Motor neuron (in vitro differentiated cells): ENCODE results near the gene TIMM10B. TPM values are rescaled to one million over a fixed set of nuclear protein-coding genes. Genes with fewer than 3 reads are reported as not detected.
"Not testable (repeated sequence)": the region's sequence is repeated elsewhere in the genome, so short reads cannot be mapped to it uniquely, and the experiment has no call there.

Experiments
- ATAC-seq, 8 experiments: fragments of 200-7000 bp; cut with Tn5 transposase; replicated peaks in 6 of 8; 2 replicates each; pipeline ENCODE4 v1.8.0; 2021; ENCODE audit warnings: mild to moderate bottlenecking in 8 of 8, moderate library complexity in 8 of 8
- H3K27ac ChIP-seq, 2 donors: fragments of 250-450 bp; sonication (Bioruptor Pico); 2 replicates each; pipeline ENCODE4 v1.9.0; 2021; ENCODE audit warnings: antibody characterized with exemption in 2 of 2, mild to moderate bottlenecking in 2 of 2, moderate library complexity in 1 of 2
- H3K4me1 ChIP-seq, 2 donors: fragments of 250-450 bp; sonication (Bioruptor Pico); replicated peaks in 1 of 2; 2 replicates each; pipeline ENCODE4 v1.6.1; 2021; ENCODE audit warnings: antibody characterized with exemption in 2 of 2, mild to moderate bottlenecking in 2 of 2, moderate library complexity in 1 of 2
- H3K4me3 ChIP-seq, 5 donors: fragments of 250-450 bp; sonication (Bioruptor Pico); 2 replicates each; pipeline ENCODE4 v1.9.0; 2021; ENCODE audit warnings: antibody characterized with exemption in 5 of 5, mild to moderate bottlenecking in 5 of 5, moderate library complexity in 4 of 5
- WGBS, 10 experiments: fragments of 450-650 bp; shearing (Covaris generic); methylation state at CpG; one replicate each; pipeline ENCODE4 v1.0.0; 2022; 5-methylcytosine and 5-hydroxymethylcytosine counted together
- in situ Hi-C, 9 experiments: fragments of 400-800 bp; cut with MboI; loops; one replicate each; pipeline ENCODE4 v1.15.0; 2021; ENCODE audit warnings: low sequenced_read_pairs in 9 of 9, low pct_unique_long_range_greater_than_20kb in 2 of 9; ENCODE audit not compliant: unreplicated experiment in 9 of 9
- total RNA-seq, 8 experiments: library from RNA; unstranded; fragments of 300-600 nt; gene quantifications; 2 replicates each; pipeline versions ENCODE4 v1.2.3 to v1.2.4, GENCODE V29; 2022

Gene TIMM10B
- total RNA-seq, 8 experiments from 2014 or later = 18.4 to 46.1 (median 31.6) TPM

GRCh38 chr11:6498121-6498520 lies 16.8 kb downstream of the TIMM10B start:
- in situ Hi-C loops = no loop called here
- Histone ChIP-seq H3K4me1 (no peaks in the 10 kb centered on the region), H3K4me3 (no peak overlapping the region), H3K27ac (no peak overlapping the region)
- peak in 2 of 8 experiments; percentile 4 to 8 for ATAC-seq
- 0 to 90% (median 52%) methylated on average over 1 to 4 of the region's 7 CpGs; no CpG with 5 or more reads in 4 of the 10 experiments for WGBS, 10 experiments

GRCh38 chr11:6498544-6498943 lies 17.2 kb downstream of the TIMM10B start:
- in situ Hi-C loops = no loop called here
- ATAC-seq = peak in 1 of 8 experiments; percentile 16

GRCh38 chr11:6502382-6502781 lies 21.1 kb downstream of the TIMM10B start:
- no peak for ATAC-seq
- Histone ChIP-seq H3K27ac (no peak overlapping the region), H3K4me1 (no peaks in the 10 kb centered on the region), H3K4me3 (no peak overlapping the region)
- 84 to 100% (median 97%) methylated on average over 1 to 3 of the region's 3 CpGs; no CpG with 5 or more reads in 4 of the 10 experiments for WGBS, 10 experiments
- in situ Hi-C loops = no loop called here

More at GRCh38 chr11:6498544-6498943, 17.2 kb downstream of the TIMM10B start:
- H3K27ac ChIP-seq = no peak overlapping the region
- no peaks in the 10 kb centered on the region for H3K4me1 ChIP-seq
- no peak overlapping the region for H3K4me3 ChIP-seq
- WGBS, 10 experiments = 80 to 100% (median 97%) methylated on average over 1 to 4 of the region's 5 CpGs; no CpG with 5 or more reads in 6 of the 10 experiments

GRCh38 chr11:6504166-6504565 lies 22.9 kb downstream of the TIMM10B start:
- H3K4me1 ChIP-seq = no peaks in the 10 kb centered on the region
- 51 to 100% (median 76%) methylated on average over 2 to 3 of the region's 3 CpGs; no CpG with 5 or more reads in 4 of the 10 experiments for WGBS, 10 experiments
- H3K4me3 ChIP-seq = no peak overlapping the region
- in situ Hi-C loops = no loop called here
- H3K27ac ChIP-seq = no peak overlapping the region
- ATAC-seq = peak in 1 of 8 experiments; percentile 67

GRCh38 chr11:6505577-6506240 lies 24.4 kb downstream of the TIMM10B start:
- H3K27ac ChIP-seq = no peak overlapping the region
- no peaks in the 10 kb centered on the region for H3K4me1 ChIP-seq
- peak in 6 of 8 experiments; percentile 45 to 99 (median 82) for ATAC-seq
- H3K4me3 ChIP-seq = no peak overlapping the region
- WGBS, 10 experiments = 0 to 55% (median 17%) methylated on average over 1 to 2 of the region's 2 CpGs; no CpG with 5 or more reads in 1 of the 10 experiments
- in situ Hi-C loops = no loop called here

- H3K4me1 ChIP-seq = no peaks in the 10 kb centered on the region
- in situ Hi-C loops = no loop called here
- no peak overlapping the region for H3K4me3 ChIP-seq
- no peak overlapping the region for H3K27ac ChIP-seq
- no peak for ATAC-seq
These were observed 35.6 kb downstream of the TIMM10B start for GRCh38 chr11:6516865-6517264.

GRCh38 chr11:6520265-6520664 lies 39.0 kb downstream of the TIMM10B start:
- Histone ChIP-seq H3K4me3 (no peak overlapping the region), H3K4me1 (no peaks in the 10 kb centered on the region), H3K27ac (no peak overlapping the region)
- ATAC-seq = no peak
- in situ Hi-C loops = no loop called here
- 67 to 100% (median 93%) methylated on average over 1 to 3 of the region's 3 CpGs; no CpG with 5 or more reads in 4 of the 10 experiments for WGBS, 10 experiments

GRCh38 chr11:6521946-6522345 lies 40.6 kb downstream of the TIMM10B start:
- H3K4me1 ChIP-seq, in situ Hi-C loops, H3K27ac ChIP-seq, ATAC-seq, H3K4me3 ChIP-seq: not testable (repeated sequence)
- WGBS, 10 experiments = 82 to 100% (median 95%) methylated on average over 1 to 3 of the region's 3 CpGs

GRCh38 chr11:6523253-6523652 lies 42.0 kb downstream of the TIMM10B start:
- in situ Hi-C loops = no loop called here

GRCh38 chr11:6526411-6527135 lies 45.3 kb downstream of the TIMM10B start:
- no peak for ATAC-seq
- 67 to 98% (median 93%) methylated on average over 1 to 3 of the region's 3 CpGs; no CpG with 5 or more reads in 1 of the 10 experiments for WGBS, 10 experiments
- Histone ChIP-seq H3K27ac (no peak overlapping the region), H3K4me1 (no peaks in the 10 kb centered on the region), H3K4me3 (no peak overlapping the region)
- in situ Hi-C loops = no loop called here

More at GRCh38 chr11:6523253-6523652, 42.0 kb downstream of the TIMM10B start:
- peak in 2 of 8 experiments; percentile 42 to 56 for ATAC-seq
- no peak overlapping the region for H3K4me3 ChIP-seq
- no peak overlapping the region for H3K27ac ChIP-seq
- no peaks in the 10 kb centered on the region for H3K4me1 ChIP-seq
- 0 to 100% (median 15%) methylated on average over 1 of the region's 1 CpG for WGBS, 10 experiments

- in situ Hi-C loops = no loop called here
- WGBS, 10 experiments = 25 to 100% (median 79%) methylated on average over 1 to 2 of the region's 2 CpGs; no CpG with 5 or more reads in 4 of the 10 experiments
These were observed 48.0 kb downstream of the TIMM10B start for GRCh38 chr11:6529266-6529665.

GRCh38 chr11:6530848-6531247 lies 49.5 kb downstream of the TIMM10B start:
- ATAC-seq = no peak
- WGBS, 10 experiments = 86 to 100% (median 100%) methylated on average over 1 to 2 of the region's 2 CpGs; no CpG with 5 or more reads in 1 of the 10 experiments
- Histone ChIP-seq H3K4me1 (no peaks in the 10 kb centered on the region), H3K27ac (no peak overlapping the region), H3K4me3 (no peak overlapping the region)
- in situ Hi-C loops = no loop called here

More at GRCh38 chr11:6529266-6529665, 48.0 kb downstream of the TIMM10B start:
- peak in 3 of 8 experiments; percentile 53 to 68 (median 55) for ATAC-seq
- Histone ChIP-seq H3K4me3 (no peak overlapping the region), H3K27ac (no peak overlapping the region), H3K4me1 (no peaks in the 10 kb centered on the region)

GRCh38 chr11:6531267-6531752 lies 50.0 kb downstream of the TIMM10B start:
- Histone ChIP-seq H3K27ac (no peak overlapping the region), H3K4me3 (no peak overlapping the region), H3K4me1 (no peaks in the 10 kb centered on the region)
- 0% methylated on average over 1 of the region's 1 CpG; no CpG with 5 or more reads in 2 of the 10 experiments for WGBS, 10 experiments
- in situ Hi-C loops = no loop called here
- peak in 4 of 8 experiments; percentile 54 to 87 (median 74) for ATAC-seq
